GM12873 (cell line): Measurements from ENCODE around the gene DTX3L.

Experiments used
- TF ChIP-seq, protein P1 (sequence below): IDR thresholded peaks from 2 replicates; pipeline ENCODE4 v1.5.1; 2012; ENCODE audit warnings: low read depth, mild to moderate bottlenecking, moderate library complexity, low read length, control low read depth; ENCODE audit not compliant: insufficient read depth; ENCODE audit errors: missing control alignments

The DTX3L gene

DNA sequence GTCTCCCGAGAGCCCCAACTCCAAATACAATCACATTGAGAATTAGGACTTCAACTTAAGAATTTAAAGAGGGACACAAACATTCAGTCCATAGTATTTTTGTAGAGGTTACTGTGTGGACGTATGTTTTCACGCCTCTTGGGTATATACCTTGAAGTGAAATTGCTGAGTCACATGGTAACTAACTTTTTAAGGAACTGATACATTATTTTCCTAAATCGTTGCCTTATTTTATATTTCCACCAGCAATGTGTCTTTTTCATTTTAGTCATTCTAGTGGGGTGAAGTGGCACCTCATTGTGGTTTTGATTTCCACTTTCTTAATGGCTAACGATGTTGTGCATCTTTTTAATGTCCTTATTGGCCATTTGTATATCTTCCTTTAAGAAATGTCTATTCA is 25.2 kb downstream of the DTX3L start:
- TF ChIP-seq, protein P1, sequence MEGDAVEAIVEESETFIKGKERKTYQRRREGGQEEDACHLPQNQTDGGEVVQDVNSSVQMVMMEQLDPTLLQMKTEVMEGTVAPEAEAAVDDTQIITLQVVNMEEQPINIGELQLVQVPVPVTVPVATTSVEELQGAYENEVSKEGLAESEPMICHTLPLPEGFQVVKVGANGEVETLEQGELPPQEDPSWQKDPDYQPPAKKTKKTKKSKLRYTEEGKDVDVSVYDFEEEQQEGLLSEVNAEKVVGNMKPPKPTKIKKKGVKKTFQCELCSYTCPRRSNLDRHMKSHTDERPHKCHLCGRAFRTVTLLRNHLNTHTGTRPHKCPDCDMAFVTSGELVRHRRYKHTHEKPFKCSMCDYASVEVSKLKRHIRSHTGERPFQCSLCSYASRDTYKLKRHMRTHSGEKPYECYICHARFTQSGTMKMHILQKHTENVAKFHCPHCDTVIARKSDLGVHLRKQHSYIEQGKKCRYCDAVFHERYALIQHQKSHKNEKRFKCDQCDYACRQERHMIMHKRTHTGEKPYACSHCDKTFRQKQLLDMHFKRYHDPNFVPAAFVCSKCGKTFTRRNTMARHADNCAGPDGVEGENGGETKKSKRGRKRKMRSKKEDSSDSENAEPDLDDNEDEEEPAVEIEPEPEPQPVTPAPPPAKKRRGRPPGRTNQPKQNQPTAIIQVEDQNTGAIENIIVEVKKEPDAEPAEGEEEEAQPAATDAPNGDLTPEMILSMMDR = no peak

DNA sequence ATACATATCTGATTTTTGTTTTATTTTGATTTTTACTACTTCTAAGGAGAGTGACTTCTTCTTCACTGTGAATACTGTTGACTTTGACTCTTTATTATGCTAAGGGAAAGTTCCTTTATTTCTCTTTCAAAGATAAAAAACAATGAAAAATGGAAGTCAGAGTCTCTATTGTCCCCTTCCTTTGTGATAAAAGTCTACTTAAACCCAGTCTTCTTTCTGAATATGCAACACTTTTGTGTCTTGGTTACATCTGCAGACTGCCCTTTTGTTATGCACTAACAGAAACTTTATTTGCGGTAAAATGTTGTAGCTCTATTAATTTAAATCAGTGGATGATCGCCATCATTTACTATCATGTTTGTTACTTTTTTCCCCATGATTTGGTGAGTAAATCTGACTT is 26.5 kb downstream of the DTX3L start:
- TF ChIP-seq, protein P1 = no peak

DNA sequence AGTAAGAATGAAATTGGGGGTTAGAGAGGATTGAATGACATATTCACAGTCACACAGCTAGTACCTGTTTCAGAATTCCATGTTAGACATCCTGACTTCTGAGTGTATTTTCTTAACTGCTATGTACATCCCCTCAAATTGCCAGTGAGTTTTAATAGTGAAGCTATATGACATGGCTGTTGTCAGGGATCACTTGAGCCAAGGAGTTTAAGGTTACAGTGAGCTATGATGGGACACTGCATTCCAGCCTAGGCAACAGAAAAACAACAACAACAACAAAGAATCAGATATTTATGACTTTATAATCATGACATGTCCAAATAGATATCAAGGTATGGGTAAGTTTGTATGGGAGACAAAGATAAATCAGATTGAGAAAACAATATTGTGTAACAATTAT is 29.9 kb downstream of the DTX3L start:
- TF ChIP-seq, protein P1 = no peak

DNA sequence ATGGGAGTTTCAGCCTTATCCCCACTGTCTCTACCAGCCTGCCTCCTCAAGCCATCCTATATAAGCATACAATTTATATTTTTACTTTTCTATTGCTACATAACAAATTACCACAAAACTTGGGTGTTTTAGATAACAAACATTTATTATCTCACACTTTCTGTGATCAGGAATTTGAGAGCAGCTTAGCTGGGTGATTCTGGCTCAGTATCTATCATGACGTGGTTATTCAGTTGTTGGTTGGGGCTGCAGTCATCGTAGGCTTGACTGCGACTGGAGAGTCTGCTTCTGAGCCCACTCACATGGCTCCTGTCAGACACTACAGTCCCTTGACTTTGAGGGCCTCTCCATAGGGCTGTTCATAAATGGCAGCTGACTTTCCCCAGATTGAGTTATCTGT is 34.0 kb downstream of the DTX3L start:
- TF ChIP-seq, protein P1 = no peak

DNA sequence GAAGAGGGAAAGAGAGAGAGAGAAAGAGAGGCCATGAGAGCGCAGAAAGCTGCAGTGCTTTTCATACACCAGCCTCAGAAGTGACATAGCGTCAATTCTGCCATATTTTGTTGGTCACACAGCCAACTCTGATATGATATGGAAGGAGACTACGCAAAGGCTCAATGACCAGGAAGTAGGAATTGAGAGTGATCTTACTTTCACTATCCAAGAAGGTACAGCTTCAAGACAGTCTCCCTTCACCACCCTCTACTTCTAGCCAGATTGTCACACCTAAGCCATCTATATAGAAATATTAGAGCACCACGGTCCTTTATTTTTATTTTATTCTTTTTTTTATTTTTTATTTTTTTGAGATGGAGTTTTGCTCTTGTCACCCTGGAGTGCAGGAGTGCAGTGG is 34.4 kb downstream of the DTX3L start:
- TF ChIP-seq, protein P1 = no peak

DNA sequence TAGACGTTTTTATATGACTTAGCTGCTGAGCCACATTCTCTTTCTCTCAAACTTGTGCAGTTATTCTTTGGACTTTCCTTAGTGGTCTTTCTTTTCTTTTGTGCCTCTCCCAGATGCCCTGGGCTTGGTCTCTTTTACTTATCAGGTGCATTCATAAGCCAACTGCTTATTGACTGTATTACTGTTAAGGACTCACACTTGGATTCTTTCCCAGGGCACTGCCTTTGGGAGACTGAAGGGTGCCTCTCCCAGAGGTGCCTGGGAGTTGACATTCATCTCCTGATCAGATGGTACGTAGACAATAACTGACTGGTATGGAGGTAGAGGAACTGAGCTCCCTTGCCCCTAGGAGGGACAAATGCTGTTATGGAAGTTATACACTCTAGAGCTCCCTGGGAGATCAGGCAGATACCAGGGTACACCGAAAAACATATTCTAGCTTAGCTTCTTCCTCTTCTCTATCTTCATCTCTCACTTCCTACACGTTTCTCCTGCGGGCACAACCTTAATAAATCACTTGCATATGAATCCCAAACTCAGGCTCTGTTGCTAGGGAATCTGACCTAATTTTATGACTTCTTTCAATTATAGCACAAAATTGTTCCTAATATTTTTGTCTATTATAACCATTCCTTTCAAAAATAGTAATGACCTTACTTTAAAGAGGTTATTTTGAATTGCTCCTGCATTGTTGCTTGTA is 38.0 kb downstream of the DTX3L start:
- TF ChIP-seq, protein P1 = no peak

DNA sequence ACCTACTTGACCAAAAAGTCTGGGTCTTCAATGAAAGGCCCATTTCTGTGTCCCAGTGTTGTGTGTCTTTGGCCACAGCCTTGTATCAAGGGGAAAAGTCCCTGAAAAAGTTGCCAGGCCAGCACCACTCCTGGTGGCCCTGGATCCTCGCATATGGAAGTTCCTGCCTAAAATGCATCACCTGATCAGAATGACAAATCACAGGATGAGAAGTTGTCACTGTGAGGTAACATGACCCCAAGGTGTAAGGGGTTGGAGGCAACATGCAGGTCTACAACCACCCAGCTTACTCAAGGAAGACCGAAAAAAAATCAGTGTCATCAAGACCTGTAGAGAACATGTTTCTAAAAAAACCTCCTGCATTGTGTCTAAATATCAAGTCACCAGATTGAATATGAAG is 38.9 kb downstream of the DTX3L start:
- TF ChIP-seq, protein P1 = no peak
